Smooth muscle cell of the pulmonary artery (primary cell): ENCODE data around the gene HUS1. TPM values are rescaled to one million over a fixed set of nuclear protein-coding genes. Genes with fewer than 3 reads are reported as not detected.

ENCODE experiments used
- total RNA-seq: library from RNA; depleted of rRNA; stranded (reverse); fragments of >200 nt; gene quantifications from 2 replicates; pipeline ENCODE4 v1.2.3, GENCODE V29; 2014

The HUS1 gene
- 17.1 and 18.6 TPM in 2 replicates for total RNA-seq

GRCh38 chr7:47979145-47979831 lies at the start of gene HUS1:
Gene HUS1, minus strand, starts transcription at chr7:47979615. Its CDS starts 96 bp downstream, at chr7:47979519.

GRCh38 chr7:48028938-48029337 lies 49.5 kb upstream of the HUS1 start, which contains the start of gene SUN3:
Gene SUN3, minus strand, starts transcription at chr7:48029107. Its CDS starts 169 bp downstream, at chr7:48028938.

GRCh38 chr7:47948141-47948790 lies 31.1 kb downstream of the HUS1 start, which contains the start of gene PKD1L1:
Gene PKD1L1, minus strand, starts transcription at chr7:47948466. Its CDS starts 26 bp downstream, at chr7:47948440.

Other genes with a start within 250 kb of the HUS1 start
- gene PKD1L1, start 31.1 kb downstream of the HUS1 start, total RNA-seq: 0.07 TPM in 2 replicates
- gene SUN3, start 49.5 kb upstream of the HUS1 start, total RNA-seq: not detected in 2 replicates
- gene C7orf57, start 55.9 kb upstream of the HUS1 start, total RNA-seq: not detected in 2 replicates
- gene UPP1, start 109.7 kb upstream of the HUS1 start, total RNA-seq: 11.7 and 13.2 TPM in 2 replicates
- 0.20 and 0.36 TPM in 2 replicates for gene ABCA13, start 191.8 kb upstream of the HUS1 start, total RNA-seq